Osteocyte (in vitro differentiated cells): Measurements from ENCODE around the gene ZNF616. TPM values are rescaled to one million over a fixed set of nuclear protein-coding genes. Genes with fewer than 3 reads are reported as not detected.
A peak's percentile ranks its signal among the peaks of the same experiment; 100 is the strongest.

Experiments
- DNase-seq: peaks from one replicate; pipeline ENCODE4 v3.0.0; 2021; ENCODE audit warnings: mixed read lengths; ENCODE audit not compliant: unreplicated experiment; ENCODE audit errors: extremely low spot score
- H3K27ac Mint-ChIP-seq: one replicate; pipeline ENCODE4 v1.8.0; 2021; ENCODE audit warnings: mild to moderate bottlenecking, mixed read lengths; ENCODE audit not compliant: unreplicated experiment
- H3K27me3 Mint-ChIP-seq: one replicate; pipeline ENCODE4 v1.8.0; 2021; ENCODE audit warnings: mixed read lengths; ENCODE audit not compliant: unreplicated experiment
- H3K36me3 Mint-ChIP-seq: one replicate; pipeline ENCODE4 v1.8.0; 2021; ENCODE audit warnings: mixed read lengths; ENCODE audit not compliant: unreplicated experiment
- H3K4me1 Mint-ChIP-seq: one replicate; pipeline ENCODE4 v1.8.0; 2021; ENCODE audit warnings: mixed read lengths; ENCODE audit not compliant: unreplicated experiment
- H3K4me3 Mint-ChIP-seq: one replicate; pipeline ENCODE4 v1.8.0; 2021; ENCODE audit warnings: mild to moderate bottlenecking, moderate library complexity, mixed read lengths; ENCODE audit not compliant: unreplicated experiment
- H3K9me3 Mint-ChIP-seq: one replicate; pipeline ENCODE4 v1.8.0; 2021; ENCODE audit warnings: mixed read lengths; ENCODE audit not compliant: unreplicated experiment
- total RNA-seq: library from RNA; stranded (reverse); gene quantifications from 2 replicates; pipeline ENCODE4 v1.2.1, GENCODE V29; 2021
- TF ChIP-seq, protein P1 (sequence below): fragments of 200-600 bp; sonication (generic); IDR thresholded peaks from 2 replicates; pipeline ENCODE4 v1.5.0; 2021; ENCODE audit warnings: antibody characterized with exemption, mild to moderate bottlenecking, moderate library complexity

ZNF616 gene
- total RNA-seq, 1 donor from 2014 or later: 16.5 TPM

DNA sequence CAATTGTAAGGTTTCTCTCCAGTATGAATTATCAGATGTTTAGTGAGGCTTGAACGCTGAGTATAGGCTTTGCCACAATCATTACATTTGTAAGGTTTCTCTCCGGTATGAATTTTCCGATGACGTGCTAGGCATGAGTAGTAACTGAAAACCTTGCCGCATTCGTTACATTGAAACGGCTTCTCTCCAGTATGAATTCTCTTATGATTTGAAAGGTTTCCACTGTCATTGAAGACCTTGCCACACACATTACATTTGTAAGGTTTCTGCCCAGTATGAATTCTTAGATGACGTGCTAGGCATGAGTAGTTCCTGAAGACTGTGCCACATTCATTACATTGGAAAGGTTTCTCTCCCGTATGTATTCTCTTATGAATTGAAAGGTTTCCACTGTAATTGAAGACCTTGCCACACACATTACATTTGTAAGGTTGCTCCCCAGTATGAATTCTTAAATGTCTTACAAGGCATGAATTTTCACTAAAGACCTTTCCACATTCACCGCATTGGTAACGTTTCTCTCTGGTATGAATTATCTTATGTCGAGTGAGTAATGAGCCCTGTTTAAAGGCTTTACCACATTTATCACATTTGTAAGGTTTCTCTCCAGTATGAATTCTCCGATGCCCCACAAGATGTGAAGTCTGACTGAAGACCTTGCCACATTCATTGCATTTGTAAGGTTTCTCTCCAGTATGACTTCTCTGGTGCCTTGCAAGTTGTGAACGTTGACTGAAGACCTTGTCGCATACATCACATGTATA, 16.0 kb upstream of the ZNF616 start:
- no peak for DNase-seq
- no peaks in the 10 kb centered on the region for H3K4me1 Mint-ChIP-seq
- H3K4me3 Mint-ChIP-seq: no peak overlapping the region
- TF ChIP-seq, protein P1, sequence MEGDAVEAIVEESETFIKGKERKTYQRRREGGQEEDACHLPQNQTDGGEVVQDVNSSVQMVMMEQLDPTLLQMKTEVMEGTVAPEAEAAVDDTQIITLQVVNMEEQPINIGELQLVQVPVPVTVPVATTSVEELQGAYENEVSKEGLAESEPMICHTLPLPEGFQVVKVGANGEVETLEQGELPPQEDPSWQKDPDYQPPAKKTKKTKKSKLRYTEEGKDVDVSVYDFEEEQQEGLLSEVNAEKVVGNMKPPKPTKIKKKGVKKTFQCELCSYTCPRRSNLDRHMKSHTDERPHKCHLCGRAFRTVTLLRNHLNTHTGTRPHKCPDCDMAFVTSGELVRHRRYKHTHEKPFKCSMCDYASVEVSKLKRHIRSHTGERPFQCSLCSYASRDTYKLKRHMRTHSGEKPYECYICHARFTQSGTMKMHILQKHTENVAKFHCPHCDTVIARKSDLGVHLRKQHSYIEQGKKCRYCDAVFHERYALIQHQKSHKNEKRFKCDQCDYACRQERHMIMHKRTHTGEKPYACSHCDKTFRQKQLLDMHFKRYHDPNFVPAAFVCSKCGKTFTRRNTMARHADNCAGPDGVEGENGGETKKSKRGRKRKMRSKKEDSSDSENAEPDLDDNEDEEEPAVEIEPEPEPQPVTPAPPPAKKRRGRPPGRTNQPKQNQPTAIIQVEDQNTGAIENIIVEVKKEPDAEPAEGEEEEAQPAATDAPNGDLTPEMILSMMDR: no peak
- H3K27me3 Mint-ChIP-seq: no peaks in the 10 kb centered on the region
- no peak overlapping the region for H3K27ac Mint-ChIP-seq
- peaks cover 66% of the 10 kb centered on the region for H3K9me3 Mint-ChIP-seq
- H3K36me3 Mint-ChIP-seq: peaks cover 76% of the 10 kb centered on the region

DNA sequence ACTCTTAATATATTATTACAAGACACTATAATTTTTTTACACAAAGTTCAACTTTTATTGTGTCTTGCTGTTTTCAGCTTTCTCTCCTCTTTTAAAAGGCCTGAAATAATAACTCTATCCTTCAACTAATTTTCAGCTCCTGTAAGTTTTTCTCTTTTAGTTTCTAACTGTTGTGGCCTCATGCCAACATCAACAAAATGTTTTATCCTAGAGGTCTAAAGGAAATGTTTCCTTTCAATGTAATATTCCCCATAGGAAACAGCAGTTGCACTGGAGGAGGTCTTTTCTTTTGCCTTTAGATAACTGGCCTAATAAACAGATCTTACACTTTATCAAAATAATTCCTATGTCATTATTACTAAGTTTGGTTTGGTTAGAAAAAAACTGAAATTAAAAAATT, 8.5 kb upstream of the ZNF616 start:
- H3K36me3 Mint-ChIP-seq: peaks cover 17% of the 10 kb centered on the region
- peaks cover 35% of the 10 kb centered on the region for H3K9me3 Mint-ChIP-seq
- DNase-seq: no peak
- no peak overlapping the region for H3K27ac Mint-ChIP-seq
- H3K4me1 Mint-ChIP-seq: peaks cover 2% of the 10 kb centered on the region
- H3K4me3 Mint-ChIP-seq: no peak overlapping the region
- H3K27me3 Mint-ChIP-seq: no peaks in the 10 kb centered on the region
- TF ChIP-seq, protein P1: no peak

DNA sequence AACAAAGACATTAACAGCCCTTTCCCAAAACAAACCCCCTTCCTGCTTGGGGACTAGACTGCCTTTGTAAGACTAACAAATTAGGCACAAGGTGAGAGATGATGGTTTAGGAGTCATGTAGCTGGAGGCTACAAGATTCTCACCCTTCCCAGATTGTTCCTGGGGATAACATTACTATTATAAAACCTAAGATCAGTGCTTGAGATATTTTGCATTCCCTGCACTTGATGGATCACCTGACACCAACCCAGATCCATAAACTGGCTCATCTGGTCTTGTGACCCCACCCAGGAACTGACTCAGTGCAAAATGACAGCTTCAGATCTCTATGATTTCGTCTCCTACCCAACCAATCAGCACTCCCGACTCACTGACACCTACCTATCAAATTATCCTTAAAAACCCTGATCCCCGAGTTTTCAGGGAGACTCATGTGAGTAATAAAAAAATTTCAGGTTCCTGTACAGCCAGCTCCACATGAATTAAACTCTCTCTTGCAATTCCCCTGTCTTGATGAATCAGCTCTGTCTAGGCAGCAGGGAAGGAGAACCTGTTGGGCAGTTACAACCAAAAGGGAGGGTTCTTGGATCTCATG, 2.4 kb upstream of the ZNF616 start:
- Mint-ChIP-seq H3K27me3 (no peaks in the 10 kb centered on the region), H3K27ac (no peak overlapping the region), H3K4me3 (no peak overlapping the region), H3K36me3 (peaks cover 11% of the 10 kb centered on the region), H3K9me3 (peaks cover 26% of the 10 kb centered on the region), H3K4me1 (peaks cover 19% of the 10 kb centered on the region)
- TF ChIP-seq, protein P1: no peak
- DNase-seq: no peak

DNA sequence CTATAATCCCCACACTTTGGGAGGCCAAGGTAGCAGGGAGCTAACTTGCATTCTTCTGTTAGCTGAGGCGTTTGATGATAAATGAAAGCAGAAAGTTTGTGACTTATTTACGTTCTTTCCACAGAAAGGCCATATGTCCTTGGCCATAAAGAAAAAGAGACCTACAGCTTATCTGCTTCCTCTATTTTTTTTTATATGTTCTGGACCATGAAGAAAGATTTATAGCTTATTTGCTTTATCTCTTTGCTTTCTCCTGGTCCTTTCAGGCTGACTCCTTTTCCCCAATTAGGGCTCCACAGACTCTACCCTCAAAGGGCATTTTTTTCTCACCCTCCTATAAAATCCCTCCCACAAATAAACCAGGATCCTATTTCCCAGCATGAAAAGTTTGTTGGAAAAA, 1.5 kb upstream of the ZNF616 start:
- Mint-ChIP-seq H3K27ac (no peak overlapping the region), H3K4me3 (no peak overlapping the region), H3K9me3 (peaks cover 18% of the 10 kb centered on the region), H3K27me3 (no peaks in the 10 kb centered on the region), H3K36me3 (peaks cover 17% of the 10 kb centered on the region), H3K4me1 (peaks cover 19% of the 10 kb centered on the region)
- no peak for DNase-seq
- TF ChIP-seq, protein P1: no peak

DNA sequence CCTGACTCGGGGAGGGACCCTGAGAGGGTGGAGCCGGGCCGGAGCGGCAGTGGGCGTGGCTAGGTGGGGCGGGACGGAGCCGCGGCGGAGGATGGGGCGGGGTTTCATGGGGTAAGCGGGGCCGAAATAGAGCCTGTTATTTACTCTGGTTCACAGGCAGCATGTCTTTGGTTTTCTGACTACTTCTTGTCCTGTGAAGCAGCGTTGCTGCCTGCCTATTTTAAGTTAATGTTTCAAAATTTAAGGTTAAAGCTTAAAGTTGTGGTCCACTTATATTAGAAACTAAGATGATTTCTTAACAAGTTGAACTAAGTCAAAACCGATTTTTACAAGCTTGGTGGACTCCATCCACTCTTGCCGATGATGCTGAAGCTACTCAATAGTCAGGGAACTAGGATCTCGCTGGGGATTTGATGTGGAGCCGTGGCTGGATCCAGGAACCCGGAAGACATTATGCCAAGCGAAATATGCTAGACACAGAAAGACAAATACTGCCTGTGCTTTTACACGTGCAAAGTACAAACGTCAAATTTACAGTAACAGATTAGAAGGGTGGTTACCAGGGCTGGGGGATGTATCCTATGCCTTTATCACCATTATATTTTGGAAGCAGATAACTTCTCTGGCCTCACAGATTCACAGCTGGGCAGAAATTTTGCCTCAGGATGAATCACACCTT, 433 bp upstream of the ZNF616 start:
- peaks cover 23% of the 10 kb centered on the region for H3K9me3 Mint-ChIP-seq
- H3K27ac Mint-ChIP-seq: peak overlapping the region; percentile 99
- DNase-seq: no peak

More for the DNA sequence above, 433 bp upstream of the ZNF616 start:
- TF ChIP-seq, protein P1: no peak
- Mint-ChIP-seq H3K36me3 (peaks cover 24% of the 10 kb centered on the region), H3K4me1 (peaks cover 19% of the 10 kb centered on the region), H3K4me3 (peak overlapping the region; percentile 96), H3K27me3 (no peaks in the 10 kb centered on the region)
